ENCODE results near the gene NUP85.
A peak's percentile ranks its signal among the peaks of the same experiment; 100 is the strongest.
"Not testable (repeated sequence)": the region's sequence is repeated elsewhere in the genome, so short reads cannot be mapped to it uniquely, and the experiment has no call there.

Gene NUP85, protein sequence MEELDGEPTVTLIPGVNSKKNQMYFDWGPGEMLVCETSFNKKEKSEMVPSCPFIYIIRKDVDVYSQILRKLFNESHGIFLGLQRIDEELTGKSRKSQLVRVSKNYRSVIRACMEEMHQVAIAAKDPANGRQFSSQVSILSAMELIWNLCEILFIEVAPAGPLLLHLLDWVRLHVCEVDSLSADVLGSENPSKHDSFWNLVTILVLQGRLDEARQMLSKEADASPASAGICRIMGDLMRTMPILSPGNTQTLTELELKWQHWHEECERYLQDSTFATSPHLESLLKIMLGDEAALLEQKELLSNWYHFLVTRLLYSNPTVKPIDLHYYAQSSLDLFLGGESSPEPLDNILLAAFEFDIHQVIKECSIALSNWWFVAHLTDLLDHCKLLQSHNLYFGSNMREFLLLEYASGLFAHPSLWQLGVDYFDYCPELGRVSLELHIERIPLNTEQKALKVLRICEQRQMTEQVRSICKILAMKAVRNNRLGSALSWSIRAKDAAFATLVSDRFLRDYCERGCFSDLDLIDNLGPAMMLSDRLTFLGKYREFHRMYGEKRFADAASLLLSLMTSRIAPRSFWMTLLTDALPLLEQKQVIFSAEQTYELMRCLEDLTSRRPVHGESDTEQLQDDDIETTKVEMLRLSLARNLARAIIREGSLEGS

DNA sequence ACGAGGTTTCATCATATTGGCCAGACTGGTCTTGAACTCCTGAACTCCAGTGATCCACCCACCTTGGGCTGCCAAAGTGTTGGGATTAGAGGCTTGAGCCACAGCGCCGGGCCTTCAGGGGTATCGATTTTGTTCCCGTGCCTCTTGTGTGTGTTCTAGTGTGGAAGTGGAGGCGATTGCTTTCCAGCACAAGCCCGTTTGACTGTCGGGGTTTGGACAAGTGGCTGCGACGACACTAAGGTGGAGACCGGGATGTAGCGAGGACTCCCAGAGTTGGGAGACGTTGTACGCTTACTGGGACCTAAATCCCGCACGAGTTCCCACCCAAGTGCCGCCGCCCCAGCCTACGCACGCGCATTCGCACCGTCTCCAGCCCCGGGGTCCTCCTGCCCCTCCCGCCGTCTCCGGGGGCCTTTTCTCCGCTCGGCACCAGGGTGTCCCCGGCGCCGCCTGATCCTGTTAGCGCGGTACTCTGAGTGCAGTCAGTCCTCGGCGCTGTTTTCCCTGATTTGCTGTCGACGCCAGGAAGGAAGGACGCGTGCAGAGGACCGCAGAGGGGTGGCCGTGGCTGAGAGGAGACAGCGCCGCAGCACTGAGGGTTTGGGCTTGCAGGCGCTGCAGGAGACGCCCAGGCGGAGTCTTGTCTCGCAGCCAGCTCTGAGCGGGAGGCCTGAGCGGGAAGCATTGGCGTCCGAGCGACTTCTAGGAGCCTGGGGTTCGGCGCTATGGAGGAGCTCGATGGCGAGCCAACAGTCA lies at the start of gene NUP85:
TSS of gene NUP85 (plus strand) at position 643 of the 756 bp plus-strand sequence. CDS start at position 726, 83 bp downstream.
- TF ChIP-seq, protein P1, sequence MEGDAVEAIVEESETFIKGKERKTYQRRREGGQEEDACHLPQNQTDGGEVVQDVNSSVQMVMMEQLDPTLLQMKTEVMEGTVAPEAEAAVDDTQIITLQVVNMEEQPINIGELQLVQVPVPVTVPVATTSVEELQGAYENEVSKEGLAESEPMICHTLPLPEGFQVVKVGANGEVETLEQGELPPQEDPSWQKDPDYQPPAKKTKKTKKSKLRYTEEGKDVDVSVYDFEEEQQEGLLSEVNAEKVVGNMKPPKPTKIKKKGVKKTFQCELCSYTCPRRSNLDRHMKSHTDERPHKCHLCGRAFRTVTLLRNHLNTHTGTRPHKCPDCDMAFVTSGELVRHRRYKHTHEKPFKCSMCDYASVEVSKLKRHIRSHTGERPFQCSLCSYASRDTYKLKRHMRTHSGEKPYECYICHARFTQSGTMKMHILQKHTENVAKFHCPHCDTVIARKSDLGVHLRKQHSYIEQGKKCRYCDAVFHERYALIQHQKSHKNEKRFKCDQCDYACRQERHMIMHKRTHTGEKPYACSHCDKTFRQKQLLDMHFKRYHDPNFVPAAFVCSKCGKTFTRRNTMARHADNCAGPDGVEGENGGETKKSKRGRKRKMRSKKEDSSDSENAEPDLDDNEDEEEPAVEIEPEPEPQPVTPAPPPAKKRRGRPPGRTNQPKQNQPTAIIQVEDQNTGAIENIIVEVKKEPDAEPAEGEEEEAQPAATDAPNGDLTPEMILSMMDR (IDR thresholded peaks at IDR 0.05; ENCODE audit: low read depth, low read length): no peak

DNA sequence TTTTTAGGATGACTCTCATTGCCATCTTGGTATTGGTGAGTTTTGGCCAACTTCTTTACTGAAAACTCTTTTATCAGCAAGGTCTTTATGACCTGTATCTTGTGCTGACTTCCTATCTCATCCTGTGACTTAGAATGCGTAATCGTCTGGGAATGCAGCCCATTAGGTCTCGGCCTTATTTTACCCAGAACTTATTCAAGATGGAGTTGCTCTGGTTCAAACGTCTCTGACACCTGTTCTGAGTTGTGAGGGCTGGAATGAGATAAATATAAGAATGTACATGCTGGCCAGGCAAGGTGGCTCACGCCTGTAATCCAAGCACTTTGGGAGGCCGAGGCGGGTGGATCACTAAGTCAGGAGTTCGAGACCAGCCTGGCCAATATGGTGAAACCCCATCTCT lies 47.0 kb upstream of the NUP85 start:
- not testable (repeated sequence) for H3K4me3 ChIP-seq (ENCODE audit: low read depth, low read length)

More for the DNA sequence above, at the start of gene NUP85:
- H3K4me3 ChIP-seq (ENCODE audit: low read depth, low read length): peak within 1 kb of the TSS; percentile 98

DNA sequence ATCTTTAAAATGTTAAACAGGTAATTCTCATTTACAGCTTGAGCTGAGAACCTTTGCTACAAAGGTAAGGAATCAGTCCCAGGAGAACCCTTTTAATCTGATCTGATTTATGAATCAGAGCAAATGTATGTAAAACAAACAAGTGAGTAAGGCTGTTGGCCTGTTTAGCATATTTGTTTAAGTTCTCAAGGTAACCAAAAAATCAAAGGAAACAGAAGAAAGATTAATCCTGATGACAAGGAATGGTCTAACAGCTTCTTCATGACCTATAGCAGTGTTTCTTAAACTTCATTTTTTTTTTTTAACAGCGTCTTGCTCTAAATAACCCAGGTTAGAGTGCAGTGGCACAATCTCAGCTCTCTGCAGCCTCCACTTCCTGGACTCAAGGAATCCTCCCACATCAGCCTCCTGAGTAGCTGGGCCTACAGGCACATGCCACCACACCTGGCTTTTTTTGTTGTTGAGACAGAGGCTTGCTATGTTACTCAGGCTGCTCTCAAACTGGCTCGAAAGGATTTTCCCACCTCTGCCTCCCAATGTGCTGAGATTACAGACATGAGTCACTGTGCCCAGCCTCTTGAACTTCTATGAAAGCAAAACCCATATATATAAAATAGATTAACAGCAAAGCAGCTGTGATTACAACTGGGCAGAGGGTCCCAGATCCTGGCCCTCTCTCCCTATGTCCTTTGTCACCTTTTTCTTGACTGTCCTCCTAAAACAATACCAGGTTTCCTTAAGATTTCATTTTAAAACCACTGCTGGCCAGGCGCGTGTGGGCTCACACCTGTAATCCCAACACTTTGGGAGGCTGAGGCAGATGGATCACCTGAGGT lies 46.1 kb upstream of the NUP85 start:
- TF ChIP-seq, protein P1 (IDR thresholded peaks at IDR 0.05; ENCODE audit: low read depth, low read length): no peak
- H3K4me3 ChIP-seq (ENCODE audit: low read depth, low read length): no peak overlapping the region

DNA sequence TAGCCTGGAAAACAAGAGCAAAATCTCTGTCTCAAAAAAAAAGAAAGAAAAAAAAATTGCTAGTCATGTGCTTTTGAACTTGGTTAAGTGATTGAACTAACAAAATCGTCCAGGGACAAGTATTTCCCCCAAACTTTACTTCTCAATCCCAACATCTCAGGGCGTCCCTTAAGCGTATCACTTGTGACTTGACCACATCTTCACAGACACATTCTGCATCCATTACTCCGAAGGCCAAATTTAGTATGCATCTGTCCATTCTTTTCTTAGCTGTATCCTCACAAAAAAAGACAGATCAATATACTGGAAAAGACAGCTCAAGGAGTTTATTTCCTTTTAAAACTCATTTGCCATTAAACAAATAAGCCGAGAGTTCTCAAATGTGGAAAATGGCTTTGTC lies 45.3 kb upstream of the NUP85 start:
- H3K4me3 ChIP-seq (ENCODE audit: low read depth, low read length): no peak overlapping the region
- TF ChIP-seq, protein P1 (IDR thresholded peaks at IDR 0.05; ENCODE audit: low read depth, low read length): no peak

DNA sequence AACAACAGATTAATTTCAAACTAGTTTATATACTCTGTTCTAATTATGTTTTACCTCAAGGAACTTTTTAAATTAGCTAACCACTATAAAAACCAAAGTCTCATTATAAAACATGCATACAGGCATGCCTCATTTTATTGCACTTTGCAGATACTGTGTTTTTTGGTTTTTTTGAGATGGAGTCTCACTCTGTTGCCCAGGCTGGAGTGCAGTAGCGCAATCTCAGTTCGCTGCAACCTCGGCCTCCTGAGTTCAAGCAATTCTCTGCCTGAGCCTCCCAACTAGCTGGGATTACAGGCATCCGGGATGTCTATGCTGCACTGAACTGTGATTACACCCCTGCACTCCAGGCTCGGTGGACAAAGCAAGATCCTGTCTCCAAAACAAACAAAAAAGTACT lies 42.4 kb upstream of the NUP85 start:
- TF ChIP-seq, protein P1 (IDR thresholded peaks at IDR 0.05; ENCODE audit: low read depth, low read length): no peak

DNA sequence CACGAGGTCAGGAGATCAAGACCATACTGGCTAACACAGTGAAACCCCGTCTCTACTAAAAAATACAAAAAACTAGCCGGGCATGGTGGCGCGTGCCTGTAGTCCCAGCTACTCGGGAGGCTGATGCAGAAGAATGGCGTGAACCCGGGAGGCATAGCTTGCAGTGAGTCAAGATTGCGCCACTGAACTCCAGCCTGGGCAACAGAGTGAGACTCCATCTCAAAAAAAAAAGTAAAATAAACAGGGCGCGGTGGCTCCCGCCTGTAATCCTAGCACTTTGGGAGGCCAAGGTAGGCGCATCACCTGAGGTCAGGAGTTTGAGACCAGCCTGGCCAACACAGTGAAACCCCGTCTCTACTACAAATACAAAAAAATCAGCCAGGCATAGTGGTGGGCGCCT lies 40.9 kb upstream of the NUP85 start:
- not testable (repeated sequence) for H3K4me3 ChIP-seq (ENCODE audit: low read depth, low read length)

More for the DNA sequence above, 42.4 kb upstream of the NUP85 start:
- no peak overlapping the region for H3K4me3 ChIP-seq (ENCODE audit: low read depth, low read length)

DNA sequence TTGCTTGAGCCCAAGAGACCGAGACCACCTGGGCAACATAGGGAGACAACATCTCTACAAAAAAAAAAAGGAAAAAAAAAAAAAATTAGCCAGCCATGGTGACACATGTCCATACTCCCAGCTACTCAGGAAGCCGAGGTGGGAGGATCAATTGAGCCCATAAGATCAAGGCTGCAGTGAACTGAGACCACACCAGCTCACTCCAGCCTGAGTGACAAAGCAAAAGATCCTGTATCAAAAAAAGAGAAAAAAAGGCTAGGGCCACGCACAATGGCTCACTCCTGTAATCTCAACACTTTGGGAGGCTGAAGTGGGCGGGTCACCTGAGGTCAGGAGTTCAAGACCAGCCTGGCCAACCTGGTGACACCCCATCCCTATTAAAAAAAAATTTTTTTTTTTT lies 36.5 kb upstream of the NUP85 start:
- TF ChIP-seq, protein P1 (IDR thresholded peaks at IDR 0.05; ENCODE audit: low read depth, low read length): no peak
- H3K4me3 ChIP-seq (ENCODE audit: low read depth, low read length): no peak overlapping the region
